Femur (tissue), 1 donor: Measurements from ENCODE around the gene PRR36.

Source experiments
- DNase-seq: peaks from one replicate; pipeline ENCODE4 v3.0.0-alpha.2; 2017

Gene PRR36

GRCh38 chr19:7858109-7858770 lies 15.9 kb downstream of the PRR36 start:
- DNase-seq: no peak

- no peak for DNase-seq
Measured at GRCh38 chr19:7857727-7858108, 16.5 kb downstream of the PRR36 start.

GRCh38 chr19:7856679-7857663 lies 17.2 kb downstream of the PRR36 start:
- DNase-seq: peak; percentile 37

GRCh38 chr19:7856109-7856591 lies 18.0 kb downstream of the PRR36 start:
- DNase-seq: peak; percentile 49

GRCh38 chr19:7855426-7856108 lies 18.6 kb downstream of the PRR36 start:
- no peak for DNase-seq

GRCh38 chr19:7853770-7854128 lies 20.4 kb downstream of the PRR36 start:
- no peak for DNase-seq

GRCh38 chr19:7852851-7853769 lies 21.1 kb downstream of the PRR36 start:
- DNase-seq: peak; percentile 81

- no peak for DNase-seq
Measured at GRCh38 chr19:7851623-7852500, 22.3 kb downstream of the PRR36 start.

- DNase-seq: no peak
Measured at GRCh38 chr19:7850945-7851622, 23.1 kb downstream of the PRR36 start.

- peak; percentile 71 for DNase-seq
Measured at GRCh38 chr19:7850000-7850813, 24.0 kb downstream of the PRR36 start.

- DNase-seq: no peak
Measured at GRCh38 chr19:7849631-7849999, 24.6 kb downstream of the PRR36 start.

- no peak for DNase-seq
Measured at GRCh38 chr19:7848779-7849457, 25.3 kb downstream of the PRR36 start.

GRCh38 chr19:7847664-7848063 lies 26.5 kb downstream of the PRR36 start:
- DNase-seq: no peak

GRCh38 chr19:7846155-7846646 lies 28.0 kb downstream of the PRR36 start:
- no peak for DNase-seq

- no peak for DNase-seq
Measured at GRCh38 chr19:7845390-7846154, 28.6 kb downstream of the PRR36 start.

- DNase-seq: no peak
Measured at GRCh38 chr19:7844951-7845350, 29.2 kb downstream of the PRR36 start.

- no peak for DNase-seq
Measured at GRCh38 chr19:7844405-7844804, 29.8 kb downstream of the PRR36 start.

GRCh38 chr19:7843521-7843920 lies 30.7 kb downstream of the PRR36 start:
- DNase-seq: no peak
